Panc1 (cell line): Measurements from ENCODE around the gene SORBS1.
A peak's percentile ranks its signal among the peaks of the same experiment; 100 is the strongest.

Experiments used
- CTCF ChIP-seq: fragments of 450-650 bp; IDR thresholded peaks from 2 replicates; pipeline ENCODE4 v1.5.1; 2017; ENCODE audit warnings: mild to moderate bottlenecking
- REST ChIP-seq, 2 experiments: IDR thresholded peaks; 2 replicates each; pipeline ENCODE4 v1.6.1; 2011 to 2012; ENCODE audit warnings: low read depth in 2 of 2, control low read depth in 1 of 2, low read length in 1 of 2, mild to moderate bottlenecking in 1 of 2, moderate library complexity in 1 of 2; ENCODE audit not compliant: insufficient read depth in 1 of 2

GRCh38 chr10:95411635-95412034, 149.5 kb downstream of the SORBS1 start:
- TF ChIP-seq CTCF (no peak), REST (IDR thresholded peaks at IDR 0.05; ENCODE audit: insufficient read depth in 1 of 2, low read depth in 2 of 2, low read length in 1 of 2) (peak; percentile 72 to 83; a peak in 3 of 4 replicates)
